ENCODE measurements around the gene TCAF1.
"Not testable (repeated sequence)": the region's sequence is repeated elsewhere in the genome, so short reads cannot be mapped to it uniquely, and the experiment has no call there.

GRCh38 chr7:143841696-143842095 is 60.3 kb downstream of the TCAF1 start:
- TF ChIP-seq CTCF, POLR2A (IDR thresholded peaks at IDR 0.05): not testable (repeated sequence)
